GM21529 (cell line): ENCODE data around the gene MAST1.
"Not testable (repeated sequence)": the region's sequence is repeated elsewhere in the genome, so short reads cannot be mapped to it uniquely, and the experiment has no call there.

Experiments used
- ATAC-seq: cut with Tn5 transposase; IDR thresholded peaks from one replicate; pipeline ENCODE4 v1.9.1; 2021; ENCODE audit not compliant: unreplicated experiment

The MAST1 gene

GRCh38 chr19:12838182-12838885, at the start of gene MAST1:
Gene MAST1, plus strand, starts transcription at chr19:12838515. Its CDS starts 58 bp downstream, at chr19:12838573.
- ATAC-seq: no peak

- no peak for ATAC-seq
Observed at GRCh38 chr19:12788682-12789097, 49.6 kb upstream of the MAST1 start.

DNA sequence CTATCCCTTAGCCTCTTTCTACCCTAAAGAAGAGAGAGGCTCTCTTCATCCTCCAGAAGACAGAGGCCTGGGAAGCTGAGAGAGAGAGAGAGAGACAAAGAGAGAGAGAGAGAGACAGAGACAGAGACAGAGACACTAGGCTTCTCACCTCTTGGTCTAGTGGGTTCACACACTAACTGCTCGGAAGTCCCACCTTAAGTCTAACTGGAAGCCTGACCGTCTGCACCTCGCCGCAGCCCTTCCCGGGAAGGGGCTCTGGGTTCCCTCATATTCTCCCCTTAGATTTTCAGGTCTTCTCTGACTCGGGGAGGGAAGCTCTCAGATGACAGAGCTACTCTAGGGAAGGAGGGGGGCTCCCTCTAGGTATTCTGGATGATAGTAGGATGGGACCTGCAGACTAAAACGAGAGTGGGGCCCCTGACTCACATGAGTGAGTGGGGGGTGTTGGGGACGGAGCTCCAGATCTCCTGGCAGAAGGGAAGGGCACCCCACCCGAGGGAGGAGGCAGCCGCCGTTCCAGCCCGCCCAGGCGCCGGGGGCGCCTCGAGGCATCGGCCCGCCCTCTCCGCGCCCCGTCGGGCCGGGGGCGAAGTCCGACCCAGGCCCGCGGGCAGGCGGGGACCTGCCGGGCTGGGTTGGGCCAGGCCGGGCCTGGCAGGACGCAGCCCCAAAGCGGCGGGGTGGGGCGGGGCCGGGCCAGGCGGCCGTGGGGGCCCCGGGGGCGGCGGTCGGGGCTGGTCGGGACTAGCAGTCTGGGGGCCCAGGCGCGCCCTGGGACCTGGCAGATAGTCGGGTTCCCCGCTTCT, 49.0 kb upstream of the MAST1 start:
- ATAC-seq: no peak

DNA sequence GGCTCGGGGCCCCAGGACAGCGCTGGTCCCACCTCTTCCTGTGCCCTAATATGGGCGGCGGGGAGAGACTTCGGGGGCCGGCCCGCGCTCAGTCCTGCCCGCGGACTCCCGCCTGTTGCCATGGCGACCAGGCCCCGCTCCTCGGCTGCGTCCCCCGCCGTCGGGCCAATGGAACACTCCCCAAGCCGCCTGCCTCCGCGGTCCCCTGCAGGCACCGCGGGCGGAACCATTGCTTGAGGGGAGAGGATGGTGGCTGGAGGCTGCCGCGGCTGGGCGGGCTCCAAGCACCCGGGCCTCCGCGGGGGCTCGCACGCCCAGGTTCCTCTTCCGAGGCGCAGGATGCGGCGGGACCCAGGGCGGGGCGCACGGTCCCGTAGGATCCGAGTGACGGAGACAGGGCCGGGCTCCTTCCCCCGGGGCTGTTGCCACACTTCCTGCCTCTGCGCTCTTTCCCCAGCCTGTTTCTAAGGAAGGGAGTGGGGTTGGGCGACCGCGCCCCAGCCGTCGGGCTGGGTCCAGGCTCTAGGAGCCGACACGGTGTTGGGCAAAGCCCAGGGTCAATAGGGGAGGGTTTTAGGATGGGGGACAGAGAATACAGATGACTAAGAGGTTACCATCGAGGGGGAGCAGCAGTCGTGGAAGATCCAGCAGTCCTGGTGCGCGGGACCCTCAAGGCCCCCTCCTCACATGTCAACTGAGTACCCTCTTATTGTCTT, 48.3 kb upstream of the MAST1 start:
- ATAC-seq: peak; percentile 39

DNA sequence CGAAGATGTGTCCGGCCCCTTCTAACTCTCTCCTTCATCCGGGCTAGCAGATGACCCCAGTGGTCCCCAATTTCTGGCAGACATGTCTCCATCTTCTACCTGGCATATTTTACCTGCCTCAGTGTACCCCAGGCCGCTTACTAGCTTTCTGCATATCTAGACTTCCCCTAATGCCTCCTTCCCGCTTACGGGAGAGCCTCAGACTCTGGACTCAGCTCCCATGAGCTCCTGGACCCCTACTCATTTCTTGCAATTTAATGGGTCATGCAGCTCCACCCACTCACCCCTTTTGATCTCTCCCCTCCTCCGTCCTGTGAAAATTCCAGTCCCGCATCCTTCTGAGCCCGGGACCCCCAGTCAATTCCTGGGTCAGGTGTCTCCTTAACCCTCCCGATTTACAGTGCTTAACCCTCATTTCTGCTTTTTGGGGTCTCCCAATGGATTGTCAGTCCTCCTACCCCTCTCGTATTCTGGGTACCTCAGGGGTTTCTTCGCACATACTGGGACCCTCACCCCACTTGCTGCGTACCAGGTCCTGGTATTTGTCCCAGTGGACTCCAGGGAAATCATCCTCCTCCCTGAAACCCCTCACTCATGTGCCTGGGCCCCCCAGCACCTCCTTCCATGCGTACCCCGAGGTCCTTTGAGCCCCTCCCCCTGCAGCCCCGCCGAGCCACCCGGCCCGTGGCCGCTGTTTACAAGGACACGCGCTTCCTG, 47.5 kb upstream of the MAST1 start:
- no peak for ATAC-seq

DNA sequence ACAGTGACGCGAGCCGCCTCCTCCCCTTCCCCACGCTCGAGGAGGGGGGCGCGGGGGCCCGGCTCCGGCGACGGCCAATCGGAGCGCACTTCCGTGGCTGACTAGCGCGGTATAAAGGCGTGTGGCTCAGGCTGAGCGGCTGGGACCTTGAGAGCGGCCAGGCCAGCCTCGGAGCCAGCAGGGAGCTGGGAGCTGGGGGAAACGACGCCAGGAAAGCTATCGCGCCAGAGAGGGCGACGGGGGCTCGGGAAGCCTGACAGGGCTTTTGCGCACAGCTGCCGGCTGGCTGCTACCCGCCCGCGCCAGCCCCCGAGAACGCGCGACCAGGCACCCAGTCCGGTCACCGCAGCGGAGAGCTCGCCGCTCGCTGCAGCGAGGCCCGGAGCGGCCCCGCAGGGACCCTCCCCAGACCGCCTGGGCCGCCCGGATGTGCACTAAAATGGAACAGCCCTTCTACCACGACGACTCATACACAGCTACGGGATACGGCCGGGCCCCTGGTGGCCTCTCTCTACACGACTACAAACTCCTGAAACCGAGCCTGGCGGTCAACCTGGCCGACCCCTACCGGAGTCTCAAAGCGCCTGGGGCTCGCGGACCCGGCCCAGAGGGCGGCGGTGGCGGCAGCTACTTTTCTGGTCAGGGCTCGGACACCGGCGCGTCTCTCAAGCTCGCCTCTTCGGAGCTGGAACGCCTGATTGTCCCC, 46.8 kb upstream of the MAST1 start, which contains the start of gene JUNB:
TSS of gene JUNB (plus strand) at position 142 of the 706 bp plus-strand sequence. CDS start at position 428, 286 bp downstream.
- ATAC-seq: peak; percentile 30

- no peak for ATAC-seq
Observed at GRCh38 chr19:12792051-12792852, 46.1 kb upstream of the MAST1 start.

DNA sequence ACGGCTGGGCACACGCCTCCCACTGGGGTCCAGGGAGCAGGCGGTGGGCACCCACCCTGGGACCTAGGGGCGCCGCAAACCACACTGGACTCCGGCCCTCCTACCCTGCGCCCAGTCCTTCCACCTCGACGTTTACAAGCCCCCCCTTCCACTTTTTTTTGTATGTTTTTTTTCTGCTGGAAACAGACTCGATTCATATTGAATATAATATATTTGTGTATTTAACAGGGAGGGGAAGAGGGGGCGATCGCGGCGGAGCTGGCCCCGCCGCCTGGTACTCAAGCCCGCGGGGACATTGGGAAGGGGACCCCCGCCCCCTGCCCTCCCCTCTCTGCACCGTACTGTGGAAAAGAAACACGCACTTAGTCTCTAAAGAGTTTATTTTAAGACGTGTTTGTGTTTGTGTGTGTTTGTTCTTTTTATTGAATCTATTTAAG, 45.4 kb upstream of the MAST1 start:
- no peak for ATAC-seq

DNA sequence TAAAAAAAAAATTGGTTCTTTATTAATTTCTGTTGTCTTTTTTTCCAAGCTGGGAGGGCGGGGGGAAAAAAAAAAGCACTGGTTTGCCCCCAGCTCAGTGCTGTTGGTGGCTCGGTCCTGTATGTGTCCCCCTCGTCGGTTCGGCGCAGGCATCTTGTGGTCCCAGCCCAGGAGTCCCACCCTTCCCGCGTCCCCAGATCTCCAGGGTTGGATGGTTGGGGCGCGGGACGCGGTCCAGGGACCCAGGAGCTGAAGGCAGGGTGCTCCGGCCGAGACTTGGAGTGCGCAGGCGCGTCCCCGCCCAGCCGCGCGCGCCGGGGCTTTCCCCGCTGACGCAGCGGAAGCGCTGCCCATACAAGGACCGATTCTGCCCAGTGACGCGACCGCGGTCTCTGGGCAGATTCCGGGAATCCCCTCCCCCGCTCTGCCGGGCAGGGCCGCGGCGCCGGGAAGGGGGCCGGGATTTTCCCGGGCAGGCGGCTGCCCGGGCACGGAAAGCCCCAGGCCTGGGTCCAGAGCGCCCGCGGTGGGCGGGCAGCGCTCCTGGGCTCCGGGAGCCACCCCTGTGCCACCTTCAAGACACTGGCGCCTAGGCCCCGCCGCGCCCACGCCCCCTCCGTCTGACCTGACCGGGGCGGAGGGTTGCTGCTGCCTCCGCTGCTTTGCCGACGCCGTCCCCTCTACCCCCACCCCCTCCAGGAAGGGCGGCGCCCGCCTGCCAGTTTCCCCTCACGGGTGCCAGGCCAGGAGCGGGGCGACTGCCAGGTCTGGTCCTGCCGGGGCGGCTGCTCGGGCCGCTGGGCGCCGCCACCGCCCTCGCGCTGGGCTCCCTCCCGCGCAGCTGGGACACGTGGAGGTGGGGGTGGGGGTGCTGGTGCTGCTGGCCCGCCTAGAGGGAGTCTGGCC, 44.8 kb upstream of the MAST1 start:
- ATAC-seq: peak; percentile 21

DNA sequence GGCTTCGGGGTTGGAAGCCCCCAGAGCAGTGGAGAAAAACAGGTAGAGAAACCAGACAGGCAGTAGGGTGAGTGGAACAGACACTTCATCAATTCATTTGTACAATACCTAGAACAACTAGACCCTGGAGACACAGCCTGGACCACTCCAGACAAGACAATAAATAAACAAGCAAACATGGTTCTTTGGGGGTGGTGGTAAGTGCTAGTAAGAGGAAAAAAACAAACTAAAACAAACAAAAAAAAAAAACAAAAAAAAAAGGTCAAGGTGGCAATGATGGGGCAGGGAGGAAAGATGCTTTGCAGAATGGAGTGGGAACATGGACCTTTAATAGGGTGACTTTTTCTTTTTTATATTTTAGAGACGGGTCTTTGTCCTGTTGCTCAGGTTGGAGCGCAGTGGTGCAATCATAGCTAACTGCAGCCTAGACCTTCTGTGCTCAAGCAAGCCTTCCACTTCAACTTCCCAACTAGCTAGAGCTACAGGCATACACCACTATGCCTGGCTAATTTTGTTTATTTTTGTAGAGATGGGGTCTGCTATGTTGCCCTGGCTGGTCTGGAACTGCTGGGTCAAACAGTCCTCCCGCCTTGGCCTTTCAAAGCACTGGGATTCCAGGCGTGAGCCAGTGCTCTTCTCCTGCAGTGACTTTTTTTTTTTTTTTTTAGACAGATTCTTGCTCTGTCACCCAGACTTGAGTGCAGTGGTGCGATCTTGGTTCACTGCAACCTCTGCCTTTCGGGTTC, 43.9 kb upstream of the MAST1 start:
- no peak for ATAC-seq

DNA sequence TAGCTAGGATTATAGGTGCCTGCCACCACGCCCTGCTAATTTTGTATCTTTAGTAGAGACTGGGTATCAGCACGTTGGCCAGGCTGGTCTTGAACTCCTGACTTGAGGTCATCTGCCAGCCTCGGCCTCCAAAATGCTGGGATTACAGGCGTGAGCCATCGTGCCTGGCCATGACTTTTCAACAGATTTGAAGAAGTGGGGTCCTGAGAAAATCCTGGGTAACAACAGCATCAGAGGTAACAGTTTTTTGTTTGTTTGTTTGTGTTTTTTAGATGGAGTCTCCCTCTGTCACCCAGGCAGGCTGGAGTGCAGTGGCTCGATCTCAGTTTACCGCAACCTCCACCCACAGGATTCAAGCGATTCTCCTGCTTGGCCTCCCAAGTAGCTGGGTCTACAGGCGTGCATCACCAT, 43.3 kb upstream of the MAST1 start:
- no peak for ATAC-seq

DNA sequence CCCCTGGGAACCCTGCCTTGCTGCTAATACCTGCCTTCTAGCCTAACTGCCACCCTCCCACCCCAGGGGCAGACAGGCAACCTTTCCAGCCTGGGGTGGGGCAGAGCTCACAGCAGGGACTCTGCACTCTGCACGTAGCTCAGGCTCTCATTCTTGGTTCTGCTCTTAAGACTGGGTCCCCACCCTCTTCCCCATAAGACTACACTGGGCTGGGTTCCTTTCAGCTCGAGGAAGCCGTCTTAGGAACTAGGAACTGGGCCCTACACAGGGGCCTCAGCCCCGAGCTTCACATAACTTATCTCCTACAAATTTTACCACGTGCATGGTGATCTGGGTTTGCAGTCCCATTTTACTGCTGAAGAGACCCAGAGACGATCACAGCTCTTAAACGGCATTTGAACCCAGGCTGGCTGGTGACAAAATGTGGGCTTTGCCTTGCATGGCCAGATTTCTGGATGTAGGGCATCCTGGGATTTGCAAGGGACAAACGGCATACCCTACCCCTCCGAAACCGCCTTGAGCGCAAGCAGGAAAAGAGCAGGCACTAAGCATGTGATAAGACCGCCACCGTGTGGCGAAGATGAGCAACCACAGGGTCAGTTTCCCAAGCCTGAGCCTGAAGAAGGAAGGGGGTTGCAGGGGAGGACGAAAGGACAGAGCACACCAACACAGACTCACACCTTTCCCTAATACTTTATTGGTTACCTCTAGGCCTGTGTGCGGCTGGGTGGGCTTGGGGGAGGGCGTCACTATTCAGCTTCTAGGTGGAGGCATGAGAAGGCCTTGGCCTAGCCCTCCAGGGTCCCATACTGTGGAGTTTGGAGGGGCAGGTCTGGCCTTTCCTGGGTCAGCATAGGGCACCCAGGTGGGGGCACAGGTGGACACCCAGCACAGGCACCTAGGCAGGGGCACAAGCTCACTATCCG, 41.9 kb upstream of the MAST1 start:
- no peak for ATAC-seq

GRCh38 chr19:12797141-12797587, 41.2 kb upstream of the MAST1 start:
- no peak for ATAC-seq

GRCh38 chr19:12797607-12798006, 40.7 kb upstream of the MAST1 start:
- not testable (repeated sequence) for ATAC-seq

- no peak for ATAC-seq
Observed at GRCh38 chr19:12799742-12800465, 38.4 kb upstream of the MAST1 start.

GRCh38 chr19:12800466-12800770, 37.9 kb upstream of the MAST1 start:
- no peak for ATAC-seq
